Measurements from ENCODE around the gene PDLIM1. TPM values are rescaled to one million over a fixed set of nuclear protein-coding genes. Genes with fewer than 3 reads are reported as not detected.

The PDLIM1 gene
- polyA plus RNA-seq, 1 of the 3 experiments (the other 2 are of a cell fraction), result 97.2 TPM

- H3K79me2 ChIP-seq (ENCODE audit: insufficient read depth), result peaks cover 31% of the 10 kb centered on the region; the same call in 1 of the 2 replicates
- ChIA-PET CTCF (interaction anchor here (0.9 to 3.5 kb wide), 3 partner anchors 11 to 105 kb away, joined by 3 to 14 read pairs (median 3); no protein-coding TSS in a partner anchor), POLR2A (no interaction called here)
- no peak overlapping the region for H3K9ac ChIP-seq
- no peaks in the 10 kb centered on the region for H4K20me1 ChIP-seq (ENCODE audit: insufficient read depth)
- H2AFZ ChIP-seq (ENCODE audit: low read depth), result no peak overlapping the region
- H3F3A ChIP-seq (replicated peaks; ENCODE audit: insufficient read depth), result peaks cover 17% of the 10 kb centered on the region
- H3K4me2 ChIP-seq, result no peak overlapping the region
- H3K27ac ChIP-seq (ENCODE audit: low read depth in 2 of 2, low read length in 1 of 2), result no peak overlapping the region
- TF ChIP-seq PBX3 (IDR thresholded peaks at IDR 0.05) (no peak), EZH2phosphoT487 (IDR thresholded peaks at IDR 0.05; ENCODE audit: borderline replicate concordance, low read depth) (no peak), FOXJ3 (CRISPR knock-in tag; IDR thresholded peaks at IDR 0.05) (no peak), POLR2AphosphoS5 (IDR thresholded peaks at IDR 0.05; ENCODE audit: low read depth, low read length) (no peak), EP300 (IDR thresholded peaks at IDR 0.05; ENCODE audit: borderline replicate concordance in 1 of 2, low read depth in 1 of 2, low read length in 1 of 2) (no peak)
- H3K27me3 ChIP-seq (ENCODE audit: insufficient read depth), result no peaks in the 10 kb centered on the region
- peaks cover 4% of the 10 kb centered on the region; the same call in 1 of the 2 replicates for H3K9me3 ChIP-seq
- H3K4me3 ChIP-seq (ENCODE audit: low read depth in 2 of 2, low read length in 1 of 2), result no peak overlapping the region
- peaks cover 0 to 24% of the 10 kb centered on the region in 2 experiments; a peak in 3 of 4 replicates for H3K4me1 ChIP-seq (ENCODE audit: control insufficient read depth in 1 of 2, insufficient read depth in 2 of 2, low read depth in 1 of 2, low read length in 1 of 2)
- peaks cover 0 to 49% of the 10 kb centered on the region in 2 experiments for H3K36me3 ChIP-seq (replicated peaks in 1 of 2; ENCODE audit: control insufficient read depth in 1 of 2, insufficient read depth in 2 of 2, low read length in 1 of 2)
- no peak for DNase-seq
- no peaks in the 10 kb centered on the region for H3K9me2 ChIP-seq
- 99% methylated on average over 7 of the region's 7 CpGs for WGBS (ENCODE audit: low lambda C conversion rate)
Observed at GRCh38 chr10:95257849-95258248, 33.0 kb downstream of the PDLIM1 start.

GRCh38 chr10:95256268-95256667 is 34.5 kb downstream of the PDLIM1 start:
- 91% methylated on average over 1 of the region's 1 CpG for WGBS (ENCODE audit: low lambda C conversion rate)
- no peak overlapping the region for H3K4me3 ChIP-seq (ENCODE audit: low read depth in 2 of 2, low read length in 1 of 2)
- no peaks in the 10 kb centered on the region for H3K27me3 ChIP-seq (ENCODE audit: insufficient read depth)
- H3K36me3 ChIP-seq (replicated peaks in 1 of 2; ENCODE audit: control insufficient read depth in 1 of 2, insufficient read depth in 2 of 2, low read length in 1 of 2), result peaks cover 0 to 49% of the 10 kb centered on the region in 2 experiments
- no peak for DNase-seq
- H3K9ac ChIP-seq, result no peak overlapping the region
- peaks cover 17% of the 10 kb centered on the region for H3F3A ChIP-seq (replicated peaks; ENCODE audit: insufficient read depth)
- peaks cover 0 to 20% of the 10 kb centered on the region in 2 experiments; a peak in 3 of 4 replicates for H3K4me1 ChIP-seq (ENCODE audit: control insufficient read depth in 1 of 2, insufficient read depth in 2 of 2, low read depth in 1 of 2, low read length in 1 of 2)
- peaks cover 41% of the 10 kb centered on the region; the same call in 1 of the 2 replicates for H3K79me2 ChIP-seq (ENCODE audit: insufficient read depth)
- no peak overlapping the region for H3K4me2 ChIP-seq
- H3K9me3 ChIP-seq, result peaks cover 4% of the 10 kb centered on the region; the same call in 1 of the 2 replicates
- CTCF ChIA-PET, result interaction anchor here (1.4 to 3.5 kb wide), 2 partner anchors 10 to 13 kb away, joined by 4 to 14 read pairs; no protein-coding TSS in a partner anchor
- TF ChIP-seq RXRA (IDR thresholded peaks at IDR 0.05; ENCODE audit: borderline replicate concordance, low read depth) (no peak), EZH2phosphoT487 (IDR thresholded peaks at IDR 0.05; ENCODE audit: borderline replicate concordance, low read depth) (no peak), FOSL2 (IDR thresholded peaks at IDR 0.05; ENCODE audit: borderline replicate concordance, low read depth) (no peak), USF1 (IDR thresholded peaks at IDR 0.05; ENCODE audit: borderline replicate concordance, low read depth) (no peak)
- H3K9me2 ChIP-seq, result no peaks in the 10 kb centered on the region
- H4K20me1 ChIP-seq (ENCODE audit: insufficient read depth), result no peaks in the 10 kb centered on the region
- H3K27ac ChIP-seq (ENCODE audit: low read depth in 2 of 2, low read length in 1 of 2), result no peak overlapping the region
- POLR2A ChIA-PET, result no interaction called here
- H2AFZ ChIP-seq (ENCODE audit: low read depth), result no peak overlapping the region

Data from SK-N-SH (cell line).